Activated T-cell treated with anti-CD3 and anti-CD28 coated beads, Interleukin-2, amount 50 U/mL, for 24 hours (primary cell): ENCODE data around the gene MBD6.
"Not testable (repeated sequence)": the region's sequence is repeated elsewhere in the genome, so short reads cannot be mapped to it uniquely, and the experiment has no call there.

Experiments used
- DNase-seq: peaks from one replicate; pipeline ENCODE4 v3.0.0-alpha.2; 2020
- H3K27ac Mint-ChIP-seq: 2 replicates; pipeline ENCODE4 v1.8.0; 2020; ENCODE audit warnings: mild to moderate bottlenecking, mixed read lengths
- H3K27me3 Mint-ChIP-seq: 2 replicates; pipeline ENCODE4 v1.8.0; 2020; ENCODE audit warnings: mixed read lengths
- H3K36me3 Mint-ChIP-seq: 2 replicates; pipeline ENCODE4 v1.8.0; 2020; ENCODE audit warnings: low read depth, mixed read lengths
- H3K4me1 Mint-ChIP-seq: 2 replicates; pipeline ENCODE4 v1.8.0; 2020; ENCODE audit warnings: low read depth, mixed read lengths
- H3K4me3 Mint-ChIP-seq: 2 replicates; pipeline ENCODE4 v1.8.0; 2020; ENCODE audit warnings: mild to moderate bottlenecking, moderate library complexity, mixed read lengths
- H3K9me3 Mint-ChIP-seq: 2 replicates; pipeline ENCODE4 v1.8.0; 2020; ENCODE audit warnings: mixed read lengths

The MBD6 gene

DNA sequence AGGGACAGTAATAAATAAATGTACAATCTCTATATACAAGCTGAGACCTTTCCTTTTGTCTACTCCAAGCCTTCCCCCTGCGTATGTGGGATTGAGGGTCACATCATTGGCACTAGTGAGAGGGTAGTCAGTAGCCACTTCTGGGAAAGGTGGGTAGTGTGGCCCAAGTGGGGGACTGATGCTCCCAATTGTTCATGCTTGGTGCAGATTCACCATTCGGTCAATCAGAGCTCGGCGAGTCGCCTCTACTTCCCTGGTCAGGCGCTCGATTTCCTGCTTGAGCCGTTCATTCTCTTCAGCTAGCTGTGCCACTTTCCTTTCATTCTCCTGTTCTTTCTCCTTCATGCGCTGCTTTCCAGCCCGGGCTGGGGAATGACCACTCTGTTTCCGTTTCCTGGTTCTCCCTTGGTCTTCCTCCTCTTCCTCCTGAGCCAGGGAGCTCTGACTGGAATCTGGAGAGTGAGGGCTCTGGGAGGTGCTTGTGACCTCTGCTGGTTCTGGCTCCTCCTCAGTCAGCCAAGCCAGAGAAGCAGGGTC is 5.9 kb upstream of the MBD6 start:
- DNase-seq: no peak
- Mint-ChIP-seq H3K4me3 (no peak overlapping the region), H3K36me3 (peaks cover 86% of the 10 kb centered on the region), H3K9me3 (no peaks in the 10 kb centered on the region), H3K4me1 (peaks cover 45% of the 10 kb centered on the region), H3K27me3 (no peaks in the 10 kb centered on the region), H3K27ac (peak overlapping the region; percentile 100)

DNA sequence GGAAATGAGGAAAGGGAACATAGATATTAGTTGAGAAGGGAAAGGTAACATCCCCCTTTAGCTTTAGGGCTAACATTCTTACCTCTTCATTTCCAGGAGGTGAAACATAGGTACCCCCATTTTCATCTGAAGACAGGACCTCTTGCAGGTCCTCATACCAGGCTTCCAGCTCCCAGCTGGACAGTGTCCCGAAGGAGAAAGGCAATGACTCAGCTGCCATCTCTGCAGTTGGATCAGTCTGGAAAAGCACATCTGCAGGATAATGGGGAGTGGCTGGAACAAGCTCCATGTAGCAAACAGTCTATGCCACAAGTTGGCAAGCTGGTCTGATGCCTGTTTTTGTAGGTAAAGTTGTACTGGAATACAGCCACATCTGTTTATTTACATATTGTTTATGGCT is 5.4 kb upstream of the MBD6 start:
- DNase-seq: no peak
- Mint-ChIP-seq H3K27ac (peak overlapping the region; percentile 100), H3K27me3 (no peaks in the 10 kb centered on the region), H3K4me1 (peaks cover 50% of the 10 kb centered on the region), H3K9me3 (no peaks in the 10 kb centered on the region), H3K4me3 (peak overlapping the region; percentile 31), H3K36me3 (peaks cover 81% of the 10 kb centered on the region)

DNA sequence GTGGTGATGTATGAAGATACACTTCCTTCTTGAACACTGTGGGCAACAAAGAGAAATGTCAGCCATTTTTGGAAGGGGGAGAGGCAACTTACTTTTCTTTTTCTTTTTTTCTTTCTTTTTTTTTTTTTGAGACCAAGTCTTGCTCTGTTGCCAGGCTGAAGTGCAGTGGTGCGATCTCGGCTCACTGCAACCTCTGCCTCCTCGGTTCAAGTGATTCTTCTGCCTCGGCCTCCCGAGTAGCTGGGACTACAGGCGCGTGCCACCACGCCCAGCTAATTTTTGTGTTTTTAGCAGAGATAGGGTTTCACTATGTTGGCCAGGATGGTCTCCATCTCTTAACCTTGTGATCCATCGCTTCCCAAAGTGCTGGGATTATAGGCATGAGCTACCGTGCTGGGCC is 4.9 kb upstream of the MBD6 start:
- H3K9me3 Mint-ChIP-seq, DNase-seq, H3K27me3 Mint-ChIP-seq: not testable (repeated sequence)
- peaks cover 52% of the 10 kb centered on the region for H3K4me1 Mint-ChIP-seq
- peak overlapping the region; percentile 94 for H3K4me3 Mint-ChIP-seq
- H3K36me3 Mint-ChIP-seq: peaks cover 76% of the 10 kb centered on the region
- H3K27ac Mint-ChIP-seq: peak overlapping the region; percentile 100

DNA sequence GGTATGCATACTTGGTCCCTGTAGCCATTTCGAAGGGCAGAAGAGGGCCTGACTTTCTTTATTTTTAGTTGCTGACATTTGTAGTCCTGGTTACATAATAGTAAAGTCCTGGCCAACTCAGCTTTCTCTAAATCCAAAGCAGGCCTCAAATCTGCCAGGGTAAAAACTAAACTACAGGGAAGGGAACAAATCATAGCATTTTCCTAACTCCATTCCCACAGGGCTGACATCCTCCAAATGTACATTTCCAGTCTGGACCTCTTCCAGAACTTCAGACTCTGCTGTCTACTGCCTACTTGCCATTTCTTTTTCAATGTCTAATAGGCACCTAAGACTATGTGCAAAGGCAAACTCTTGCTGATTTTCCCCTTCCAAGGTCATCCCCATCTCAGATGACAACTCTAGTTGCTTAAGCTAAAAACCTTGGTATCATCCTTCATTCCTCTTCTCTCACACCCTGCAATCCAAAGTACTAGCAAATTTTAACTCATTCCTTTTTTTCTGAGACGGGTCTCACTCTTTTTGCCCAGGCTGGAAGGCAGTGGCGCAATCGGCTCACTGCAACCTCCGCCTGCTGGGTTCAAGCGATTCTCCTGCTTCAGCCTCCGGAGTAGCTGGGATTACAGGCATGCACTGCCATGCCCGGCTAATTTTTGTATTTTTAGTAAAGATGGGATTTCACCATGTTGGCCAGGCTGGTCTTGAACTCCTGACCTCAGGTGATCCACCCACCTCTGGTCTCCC is 4.3 kb upstream of the MBD6 start:
- Mint-ChIP-seq H3K27ac (peak overlapping the region; percentile 100), H3K27me3 (no peaks in the 10 kb centered on the region), H3K36me3 (peaks cover 72% of the 10 kb centered on the region), H3K9me3 (no peaks in the 10 kb centered on the region), H3K4me3 (peak overlapping the region; percentile 94), H3K4me1 (peaks cover 55% of the 10 kb centered on the region)
- no peak for DNase-seq

DNA sequence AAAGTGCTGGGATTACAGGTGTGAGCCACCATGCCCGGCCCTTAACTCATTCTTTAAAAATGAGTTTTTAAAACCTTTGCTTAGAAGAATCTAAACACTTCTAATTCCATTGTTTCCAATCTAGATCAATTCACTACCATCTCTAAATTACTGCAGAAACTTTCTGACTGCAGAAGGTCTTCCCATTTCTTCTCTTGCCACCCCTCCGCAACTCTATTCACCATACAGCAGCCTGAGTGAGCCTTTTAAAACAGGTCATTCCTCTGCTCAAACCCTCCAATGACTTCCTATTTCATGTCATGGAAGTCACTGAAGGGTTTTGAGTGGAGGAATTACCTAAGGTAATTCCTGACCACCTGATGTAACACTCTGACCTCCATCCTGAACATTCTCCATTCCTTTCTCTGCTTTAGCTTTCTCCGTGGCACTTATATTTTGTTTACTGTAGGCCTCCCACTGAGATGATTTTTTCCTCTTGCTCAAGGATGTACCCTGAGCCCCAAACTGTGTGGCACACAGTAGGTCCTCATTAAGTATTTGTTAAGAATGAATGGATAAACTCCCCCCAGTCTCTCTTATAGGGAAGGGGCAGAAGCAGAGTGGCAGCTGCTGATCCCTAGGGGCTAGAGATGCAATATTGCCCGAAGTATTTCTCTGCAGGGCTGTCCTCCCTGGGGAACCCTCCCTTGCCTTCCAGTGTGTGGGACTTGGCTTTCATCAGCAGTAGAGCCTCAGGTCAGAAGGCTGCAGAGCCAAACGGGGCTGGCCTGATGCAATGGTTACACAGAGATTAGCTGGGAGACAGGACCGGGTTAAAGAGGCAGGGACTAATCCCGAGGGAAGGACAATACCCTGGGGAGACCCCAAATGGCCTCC is 3.5 kb upstream of the MBD6 start:
- peak overlapping the region; percentile 100 for H3K27ac Mint-ChIP-seq
- H3K27me3 Mint-ChIP-seq: no peaks in the 10 kb centered on the region
- H3K4me1 Mint-ChIP-seq: peaks cover 63% of the 10 kb centered on the region
- no peaks in the 10 kb centered on the region for H3K9me3 Mint-ChIP-seq
- H3K36me3 Mint-ChIP-seq: peaks cover 73% of the 10 kb centered on the region
- H3K4me3 Mint-ChIP-seq: peak overlapping the region; percentile 94
- no peak for DNase-seq

DNA sequence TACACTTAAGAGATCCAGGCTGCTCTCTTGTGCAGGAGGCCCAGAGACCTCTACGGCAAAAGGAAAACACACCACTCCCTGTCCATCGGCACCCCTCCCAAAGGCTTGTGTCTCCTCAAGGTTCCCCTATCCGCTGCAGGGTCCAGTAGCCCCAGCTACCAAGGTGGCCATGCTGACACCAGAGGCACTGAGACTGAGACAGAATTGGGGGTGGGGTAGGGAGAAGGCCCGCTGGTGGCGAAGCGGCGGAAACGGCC is 2.9 kb upstream of the MBD6 start:
- H3K4me1 Mint-ChIP-seq: peaks cover 67% of the 10 kb centered on the region
- peak overlapping the region; percentile 100 for H3K27ac Mint-ChIP-seq
- no peaks in the 10 kb centered on the region for H3K27me3 Mint-ChIP-seq
- peak overlapping the region; percentile 94 for H3K4me3 Mint-ChIP-seq
- no peaks in the 10 kb centered on the region for H3K9me3 Mint-ChIP-seq
- H3K36me3 Mint-ChIP-seq: peaks cover 73% of the 10 kb centered on the region
- peak; percentile 68 for DNase-seq

DNA sequence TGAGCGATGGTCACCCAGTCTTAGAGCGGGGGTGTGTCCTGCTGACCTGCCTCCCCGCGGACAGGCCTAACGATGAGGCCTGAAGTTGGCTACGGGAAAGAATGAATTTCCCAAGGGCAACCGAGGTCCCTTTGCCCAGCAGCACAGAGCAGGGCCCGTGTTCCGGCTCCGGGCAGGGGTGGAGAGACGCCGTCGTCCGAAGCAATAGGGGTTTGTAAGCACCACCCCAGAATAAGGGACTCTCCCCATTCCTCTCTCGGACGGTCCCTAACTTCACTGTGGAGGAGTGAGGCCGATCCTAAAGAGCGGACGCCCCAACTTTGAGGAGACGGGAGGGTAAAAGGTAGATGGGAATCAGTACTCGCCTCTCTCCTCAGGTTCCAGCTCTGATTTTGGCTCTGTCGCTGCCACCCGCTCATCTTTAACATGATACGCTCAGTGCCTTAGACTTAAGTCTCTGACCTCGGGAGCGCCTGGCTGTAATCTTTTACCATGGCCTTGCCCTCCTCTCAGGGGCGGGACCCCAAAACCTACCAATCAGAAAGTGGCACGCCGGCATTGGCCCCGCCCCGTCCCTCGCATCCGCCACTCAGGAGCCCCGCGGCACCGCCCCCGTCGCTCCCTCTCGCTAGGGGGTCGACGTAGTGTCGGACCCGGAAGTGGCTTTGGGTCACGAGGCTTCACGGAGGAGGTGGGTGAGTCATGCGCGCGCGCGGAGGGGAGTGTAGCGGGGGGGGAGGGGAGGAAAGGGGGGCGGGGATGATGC is 2.4 kb upstream of the MBD6 start, which contains the start of gene DDIT3:
Gene DDIT3, minus strand, starts transcription at position 462 of the 766 bp plus-strand sequence. CDS start 3,108 bp downstream, outside the sequence.
- H3K4me1 Mint-ChIP-seq: peaks cover 71% of the 10 kb centered on the region
- peak within 1 kb of the TSS; percentile 94 for H3K4me3 Mint-ChIP-seq
- H3K9me3 Mint-ChIP-seq: no peaks in the 10 kb centered on the region
- H3K36me3 Mint-ChIP-seq: peaks cover 73% of the 10 kb centered on the region
- DNase-seq: peak; percentile 99
- H3K27me3 Mint-ChIP-seq: no peaks in the 10 kb centered on the region
- H3K27ac Mint-ChIP-seq: peak within 1 kb of the TSS; percentile 100

DNA sequence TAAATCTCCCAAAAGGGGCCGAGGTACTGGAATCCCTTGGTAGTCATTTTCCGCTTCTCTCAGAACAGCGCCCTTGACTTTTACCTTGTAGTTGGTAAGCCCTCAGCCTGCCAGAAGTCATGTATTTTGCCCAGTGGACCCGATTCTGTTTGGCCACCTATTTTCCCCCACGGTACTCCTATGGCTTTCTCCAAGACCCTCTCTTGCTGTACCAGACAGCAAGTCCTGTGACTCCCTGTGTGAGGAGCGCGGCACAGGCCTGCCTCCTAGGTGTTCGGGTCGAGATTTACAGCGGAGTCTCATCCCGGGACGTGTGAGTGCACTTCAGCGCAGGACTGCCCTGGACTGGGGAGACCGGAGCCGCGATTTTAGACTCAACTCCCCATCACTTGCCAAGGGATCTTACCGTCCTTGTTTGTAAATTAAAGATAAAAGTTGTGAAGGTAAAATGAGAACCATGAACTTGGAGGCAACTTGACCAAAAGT is 1.1 kb upstream of the MBD6 start:
- Mint-ChIP-seq H3K4me1 (peaks cover 67% of the 10 kb centered on the region), H3K36me3 (peaks cover 71% of the 10 kb centered on the region), H3K27me3 (no peaks in the 10 kb centered on the region), H3K9me3 (no peaks in the 10 kb centered on the region), H3K4me3 (peak overlapping the region; percentile 94), H3K27ac (peak overlapping the region; percentile 100)
- peak; percentile 61 for DNase-seq

DNA sequence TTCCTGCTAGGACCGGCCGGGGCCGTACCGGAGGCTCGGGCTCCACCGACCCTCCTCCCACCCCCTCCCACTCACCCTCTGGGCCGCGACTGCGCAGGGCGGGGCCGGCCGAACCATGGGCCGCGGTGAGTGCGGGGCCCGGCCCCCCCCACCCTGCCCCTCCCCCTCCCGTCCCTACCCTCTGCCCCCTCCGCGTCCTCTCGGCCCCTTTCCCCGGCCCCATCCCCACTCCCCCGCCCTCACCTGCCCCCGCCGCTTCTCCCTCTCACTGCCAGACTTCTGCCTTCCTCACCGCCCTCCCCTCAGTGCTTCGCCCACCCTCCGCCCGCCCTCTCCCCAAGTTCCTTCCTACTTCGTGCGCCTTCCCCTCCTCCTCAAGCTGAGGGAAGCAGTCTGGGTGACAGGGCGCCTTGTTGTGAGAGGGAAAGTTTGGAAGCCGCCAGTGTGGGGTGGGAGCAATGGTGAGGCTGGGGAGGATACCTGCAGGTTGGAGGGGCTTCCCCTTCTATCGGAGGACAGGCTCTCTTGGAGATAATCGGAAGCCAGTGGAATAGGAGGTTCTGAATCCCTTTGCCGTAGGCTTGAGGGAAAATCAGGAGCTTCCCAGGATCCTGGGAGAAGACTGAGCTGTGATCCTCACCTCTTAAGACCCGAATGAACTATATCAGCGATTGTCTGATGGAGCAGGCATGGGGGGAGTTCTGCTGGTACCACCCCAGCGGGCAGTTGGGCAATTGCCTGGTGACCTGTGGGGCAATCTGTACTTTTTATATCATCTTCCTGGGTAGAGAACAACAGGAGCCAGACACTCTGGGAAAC is 472 bp downstream of the MBD6 start:
- Mint-ChIP-seq H3K36me3 (peaks cover 70% of the 10 kb centered on the region), H3K4me1 (peaks cover 53% of the 10 kb centered on the region), H3K4me3 (peak overlapping the region; percentile 91), H3K27ac (peak overlapping the region; percentile 93), H3K9me3 (no peaks in the 10 kb centered on the region), H3K27me3 (no peaks in the 10 kb centered on the region)
- no peak for DNase-seq

DNA sequence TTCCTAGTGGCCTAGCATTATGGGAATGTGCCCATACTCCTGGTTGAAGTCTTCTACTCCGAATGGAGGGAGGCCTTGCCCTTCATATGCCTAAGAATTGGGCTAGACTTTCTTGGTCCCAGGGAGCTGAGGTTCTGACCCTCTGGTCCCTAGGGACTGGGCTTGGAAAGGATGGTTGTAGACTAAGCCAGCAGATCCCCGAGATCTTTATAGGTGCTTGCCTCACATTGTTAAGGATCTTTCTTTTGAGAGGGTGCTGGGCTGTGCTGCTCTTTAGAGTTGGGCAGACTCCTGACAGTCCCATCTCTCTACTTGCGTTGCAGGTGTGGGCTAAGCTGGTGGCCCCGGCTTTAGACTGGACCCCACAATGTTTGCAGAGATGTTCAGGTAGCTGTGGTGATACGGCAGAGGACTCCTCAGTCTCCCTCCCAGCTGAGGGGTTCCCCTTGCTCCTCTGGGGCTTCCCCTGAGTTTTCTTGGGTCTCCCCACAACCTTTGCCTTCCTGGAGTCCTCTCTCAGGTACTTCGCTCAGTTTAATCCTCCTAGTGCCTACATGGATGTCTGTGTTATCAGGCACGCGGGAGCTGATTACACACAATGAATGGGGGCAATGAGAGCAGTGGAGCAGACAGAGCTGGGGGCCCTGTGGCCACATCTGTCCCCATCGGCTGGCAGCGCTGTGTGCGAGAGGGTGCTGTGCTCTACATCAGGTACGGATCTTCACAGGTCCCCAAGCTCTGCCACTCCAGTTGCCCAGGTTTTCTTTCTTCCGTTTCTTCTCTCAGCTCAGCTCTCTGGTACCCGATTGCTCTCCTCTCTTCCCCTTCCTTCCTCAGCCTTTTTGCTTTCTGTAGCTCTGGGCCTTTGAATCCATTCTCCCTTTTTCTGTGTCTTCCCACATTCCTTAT is 1.3 kb downstream of the MBD6 start:
- H3K4me3 Mint-ChIP-seq: peak overlapping the region; percentile 91
- H3K36me3 Mint-ChIP-seq: peaks cover 70% of the 10 kb centered on the region
- peak overlapping the region; percentile 93 for H3K27ac Mint-ChIP-seq
- H3K4me1 Mint-ChIP-seq: peaks cover 44% of the 10 kb centered on the region
- no peak for DNase-seq
- no peaks in the 10 kb centered on the region for H3K27me3 Mint-ChIP-seq
- no peaks in the 10 kb centered on the region for H3K9me3 Mint-ChIP-seq

DNA sequence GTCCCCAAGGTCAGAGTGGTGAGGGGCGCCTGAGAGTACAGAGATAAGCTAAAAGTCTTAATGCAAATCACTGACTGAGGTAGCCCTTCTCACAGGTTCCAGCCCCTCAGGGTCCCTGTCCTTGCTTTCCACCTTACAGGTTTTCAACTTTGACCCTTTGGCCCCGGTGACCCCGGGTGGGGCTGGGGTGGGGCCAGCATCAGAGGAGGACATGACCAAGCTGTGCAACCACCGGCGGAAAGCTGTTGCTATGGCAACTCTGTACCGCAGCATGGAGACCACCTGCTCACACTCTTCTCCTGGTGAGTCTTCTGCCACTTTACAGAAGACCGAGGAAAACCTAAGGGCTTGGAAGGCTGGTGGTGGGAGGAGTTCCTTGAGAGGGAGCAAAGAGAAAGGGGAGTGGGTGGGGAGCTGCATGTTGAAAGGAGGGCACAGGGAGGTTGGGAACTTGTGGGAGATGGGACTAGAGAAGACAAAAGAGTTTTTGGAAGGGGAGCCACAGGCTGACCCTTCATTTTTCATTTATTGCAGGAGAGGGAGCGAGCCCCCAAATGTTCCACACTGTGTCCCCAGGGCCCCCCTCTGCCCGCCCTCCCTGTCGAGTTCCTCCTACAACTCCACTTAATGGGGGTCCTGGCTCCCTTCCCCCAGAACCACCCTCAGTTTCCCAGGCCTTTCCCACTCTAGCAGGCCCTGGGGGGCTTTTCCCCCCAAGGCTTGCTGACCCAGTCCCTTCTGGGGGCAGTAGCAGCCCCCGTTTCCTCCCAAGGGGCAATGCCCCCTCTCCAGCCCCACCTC is 2.4 kb downstream of the MBD6 start:
- peak overlapping the region; percentile 93 for H3K27ac Mint-ChIP-seq
- no peaks in the 10 kb centered on the region for H3K27me3 Mint-ChIP-seq
- H3K4me3 Mint-ChIP-seq: peak overlapping the region; percentile 91
- H3K36me3 Mint-ChIP-seq: peaks cover 68% of the 10 kb centered on the region
- no peak for DNase-seq
- peaks cover 39% of the 10 kb centered on the region for H3K4me1 Mint-ChIP-seq
- no peaks in the 10 kb centered on the region for H3K9me3 Mint-ChIP-seq

DNA sequence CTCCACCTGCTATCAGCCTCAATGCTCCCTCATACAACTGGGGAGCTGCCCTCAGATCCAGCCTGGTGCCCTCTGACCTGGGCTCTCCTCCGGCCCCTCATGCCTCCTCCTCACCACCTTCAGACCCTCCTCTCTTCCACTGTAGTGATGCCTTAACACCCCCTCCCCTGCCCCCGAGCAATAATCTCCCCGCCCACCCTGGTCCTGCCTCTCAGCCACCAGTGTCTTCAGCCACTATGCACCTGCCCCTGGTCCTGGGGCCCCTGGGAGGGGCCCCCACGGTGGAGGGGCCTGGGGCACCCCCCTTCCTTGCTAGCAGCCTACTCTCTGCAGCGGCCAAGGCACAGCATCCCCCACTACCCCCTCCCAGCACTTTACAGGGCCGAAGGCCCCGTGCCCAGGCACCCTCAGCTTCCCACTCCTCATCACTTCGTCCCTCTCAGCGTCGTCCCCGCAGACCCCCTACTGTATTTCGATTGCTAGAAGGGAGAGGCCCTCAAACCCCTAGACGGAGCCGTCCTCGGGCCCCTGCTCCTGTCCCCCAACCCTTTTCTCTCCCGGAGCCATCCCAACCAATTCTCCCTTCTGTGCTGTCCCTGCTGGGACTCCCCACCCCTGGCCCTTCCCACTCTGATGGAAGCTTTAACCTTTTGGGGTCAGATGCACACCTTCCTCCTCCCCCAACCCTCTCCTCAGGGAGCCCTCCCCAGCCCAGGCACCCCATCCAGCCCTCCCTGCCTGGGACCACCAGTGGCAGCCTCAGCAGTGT is 3.2 kb downstream of the MBD6 start:
- H3K27ac Mint-ChIP-seq: peak overlapping the region; percentile 29
- no peak for DNase-seq
- H3K9me3 Mint-ChIP-seq: no peaks in the 10 kb centered on the region
- H3K36me3 Mint-ChIP-seq: peaks cover 73% of the 10 kb centered on the region
- peaks cover 39% of the 10 kb centered on the region for H3K4me1 Mint-ChIP-seq
- no peak overlapping the region for H3K4me3 Mint-ChIP-seq
- no peaks in the 10 kb centered on the region for H3K27me3 Mint-ChIP-seq
